Mucosa of rectum (tissue), 2 donors: Measurements from ENCODE around the gene GRIK1.

Experiments used
- H3K27ac ChIP-seq, 2 donors: one replicate each; pipeline ENCODE4 v1.7.0; 2013; ENCODE audit warnings: inconsistent platforms in 2 of 2, low read depth in 2 of 2, low read length in 2 of 2
- H3K27me3 ChIP-seq, 2 donors: one replicate each; pipeline ENCODE4 v1.7.0; 2013; ENCODE audit warnings: low read length in 2 of 2; ENCODE audit not compliant: control insufficient read depth in 2 of 2, insufficient read depth in 2 of 2
- H3K36me3 ChIP-seq, 2 donors: one replicate each; pipeline ENCODE4 v1.7.0; 2013; ENCODE audit warnings: low read length in 2 of 2; ENCODE audit not compliant: control insufficient read depth in 2 of 2, insufficient read depth in 2 of 2
- H3K4me1 ChIP-seq, 2 donors: one replicate each; pipeline ENCODE4 v1.7.0; 2013; ENCODE audit warnings: low read length in 2 of 2, mild to moderate bottlenecking in 1 of 2; ENCODE audit not compliant: control insufficient read depth in 2 of 2, insufficient read depth in 2 of 2
- H3K4me3 ChIP-seq, 2 donors: one replicate each; pipeline ENCODE4 v1.7.0; 2013; ENCODE audit warnings: low read length in 2 of 2
- H3K9ac ChIP-seq, 2 donors: one replicate each; pipeline ENCODE4 v1.7.0; 2013; ENCODE audit warnings: low read length in 2 of 2, low read depth in 1 of 2, mild to moderate bottlenecking in 1 of 2
- H3K9me3 ChIP-seq, 2 donors: one replicate each; pipeline ENCODE4 v1.7.0; 2013; ENCODE audit warnings: low read length in 2 of 2; ENCODE audit not compliant: control insufficient read depth in 2 of 2
- donor health status: healthy.
- donor health status: Normal muscosa, but diverticular disease.

GRIK1 gene

GRCh38 chr21:29658934-29659203 is 280.9 kb downstream of the GRIK1 start:
- no peaks in the 10 kb centered on the region for H3K9me3 ChIP-seq
- no peaks in the 10 kb centered on the region for H3K27me3 ChIP-seq
- no peaks in the 10 kb centered on the region for H3K4me1 ChIP-seq
- no peaks in the 10 kb centered on the region for H3K36me3 ChIP-seq
- H3K27ac ChIP-seq: no peak overlapping the region
- no peak overlapping the region for H3K4me3 ChIP-seq
- H3K9ac ChIP-seq: no peak overlapping the region

GRCh38 chr21:29658177-29658933 is 281.4 kb downstream of the GRIK1 start:
- Histone ChIP-seq H3K4me3 (no peak overlapping the region), H3K9me3 (no peaks in the 10 kb centered on the region), H3K27me3 (no peaks in the 10 kb centered on the region), H3K4me1 (no peaks in the 10 kb centered on the region), H3K27ac (no peak overlapping the region), H3K36me3 (no peaks in the 10 kb centered on the region), H3K9ac (no peak overlapping the region)

GRCh38 chr21:29657240-29657989 is 282.4 kb downstream of the GRIK1 start:
- H3K27ac ChIP-seq: no peak overlapping the region
- H3K9ac ChIP-seq: no peak overlapping the region
- H3K9me3 ChIP-seq: no peaks in the 10 kb centered on the region
- H3K4me1 ChIP-seq: no peaks in the 10 kb centered on the region
- H3K27me3 ChIP-seq: no peaks in the 10 kb centered on the region
- H3K36me3 ChIP-seq: no peaks in the 10 kb centered on the region
- H3K4me3 ChIP-seq: no peak overlapping the region

- Histone ChIP-seq H3K36me3 (no peaks in the 10 kb centered on the region), H3K27ac (no peak overlapping the region), H3K9me3 (no peaks in the 10 kb centered on the region), H3K4me1 (no peaks in the 10 kb centered on the region), H3K27me3 (no peaks in the 10 kb centered on the region), H3K9ac (no peak overlapping the region), H3K4me3 (no peak overlapping the region)
Measured at GRCh38 chr21:29656504-29657239, 283.1 kb downstream of the GRIK1 start.

GRCh38 chr21:29655577-29655976 is 284.2 kb downstream of the GRIK1 start:
- H3K36me3 ChIP-seq: no peaks in the 10 kb centered on the region
- no peak overlapping the region for H3K9ac ChIP-seq
- H3K4me3 ChIP-seq: no peak overlapping the region
- no peaks in the 10 kb centered on the region for H3K27me3 ChIP-seq
- H3K27ac ChIP-seq: no peak overlapping the region
- no peaks in the 10 kb centered on the region for H3K4me1 ChIP-seq
- H3K9me3 ChIP-seq: no peaks in the 10 kb centered on the region

GRCh38 chr21:29654855-29655254 is 284.9 kb downstream of the GRIK1 start:
- H3K9ac ChIP-seq: no peak overlapping the region
- H3K4me1 ChIP-seq: no peaks in the 10 kb centered on the region
- no peaks in the 10 kb centered on the region for H3K27me3 ChIP-seq
- H3K9me3 ChIP-seq: no peaks in the 10 kb centered on the region
- no peak overlapping the region for H3K27ac ChIP-seq
- H3K4me3 ChIP-seq: no peak overlapping the region
- H3K36me3 ChIP-seq: no peaks in the 10 kb centered on the region

GRCh38 chr21:29654203-29654602 is 285.6 kb downstream of the GRIK1 start:
- Histone ChIP-seq H3K4me3 (no peak overlapping the region), H3K27me3 (no peaks in the 10 kb centered on the region), H3K27ac (no peak overlapping the region)

GRCh38 chr21:29650523-29651022 is 289.2 kb downstream of the GRIK1 start:
- no peak overlapping the region for H3K27ac ChIP-seq
- no peak overlapping the region for H3K4me3 ChIP-seq
- no peaks in the 10 kb centered on the region for H3K36me3 ChIP-seq
- no peaks in the 10 kb centered on the region for H3K9me3 ChIP-seq
- H3K9ac ChIP-seq: no peak overlapping the region
- H3K4me1 ChIP-seq: no peaks in the 10 kb centered on the region
- H3K27me3 ChIP-seq: no peaks in the 10 kb centered on the region

More at GRCh38 chr21:29654203-29654602, 285.6 kb downstream of the GRIK1 start:
- Histone ChIP-seq H3K9ac (no peak overlapping the region), H3K36me3 (no peaks in the 10 kb centered on the region), H3K9me3 (no peaks in the 10 kb centered on the region), H3K4me1 (no peaks in the 10 kb centered on the region)

- Histone ChIP-seq H3K9me3 (no peaks in the 10 kb centered on the region), H3K4me1 (no peaks in the 10 kb centered on the region), H3K4me3 (no peak overlapping the region), H3K27ac (no peak overlapping the region), H3K27me3 (no peaks in the 10 kb centered on the region), H3K36me3 (no peaks in the 10 kb centered on the region), H3K9ac (no peak overlapping the region)
Measured at GRCh38 chr21:29649406-29649814, 290.4 kb downstream of the GRIK1 start.

GRCh38 chr21:29648710-29649240 is 291.0 kb downstream of the GRIK1 start:
- Histone ChIP-seq H3K36me3 (no peaks in the 10 kb centered on the region), H3K4me3 (no peak overlapping the region), H3K27me3 (no peaks in the 10 kb centered on the region), H3K9ac (no peak overlapping the region), H3K27ac (no peak overlapping the region), H3K9me3 (no peaks in the 10 kb centered on the region), H3K4me1 (no peaks in the 10 kb centered on the region)
